Keratinocyte (primary cell): Measurements from ENCODE around the gene LCP2. TPM values are rescaled to one million over a fixed set of nuclear protein-coding genes. Genes with fewer than 3 reads are reported as not detected.

Experiments
- DNase-seq: peaks from one replicate; pipeline ENCODE4 v3.0.0-alpha.2; 2011; ENCODE audit warnings: low read depth, missing footprints, low spot score
- FAIRE-seq: peaks from 2 replicates; lab custom pipeline; 2011; peaks lifted over from hg19 to GRCh38; lab: Jason Lieb, UNC
- H2AFZ ChIP-seq: 2 replicates; pipeline ENCODE4 v1.6.0; 2012; ENCODE audit warnings: low read length, control low read depth, inconsistent platforms; ENCODE audit not compliant: control insufficient read depth
- H3K27ac ChIP-seq: 2 replicates; pipeline ENCODE4 v1.5.1; 2011; ENCODE audit warnings: low read length; ENCODE audit not compliant: control insufficient read depth, insufficient read depth
- H3K27me3 ChIP-seq: 3 replicates; pipeline ENCODE4 v1.6.0; 2011; ENCODE audit warnings: low read length; ENCODE audit not compliant: control insufficient read depth, insufficient read depth; ENCODE audit errors: extremely low read depth
- H3K36me3 ChIP-seq, 2 experiments: 2 replicates in 1 of 2; 3 replicates in 1 of 2; pipeline ENCODE4 v1.5.1; 2011; ENCODE audit warnings: low read length in 2 of 2, mild to moderate bottlenecking in 1 of 2; ENCODE audit not compliant: control insufficient read depth in 2 of 2, insufficient read depth in 2 of 2; ENCODE audit errors: extremely low read depth in 1 of 2
- H3K4me1 ChIP-seq: 3 replicates; pipeline ENCODE4 v1.5.1; 2011; ENCODE audit warnings: low read length; ENCODE audit not compliant: control insufficient read depth, insufficient read depth; ENCODE audit errors: extremely low read depth
- H3K4me2 ChIP-seq: 3 replicates; pipeline ENCODE4 v1.6.0; 2011; ENCODE audit warnings: low read depth, low read length; ENCODE audit not compliant: control insufficient read depth, insufficient read depth; ENCODE audit errors: extremely low read depth
- H3K4me3 ChIP-seq, 3 experiments: fragments of 200-600 bp in 1 of 3; sonication (generic) in 1 of 3; 2 replicates in 2 of 3; 3 replicates in 1 of 3; pipeline ENCODE4 v1.5.1; 2011 to 2016; ENCODE audit warnings: low read length in 3 of 3, mild to moderate bottlenecking in 3 of 3, control low read depth in 2 of 3, inconsistent platforms in 1 of 3, low read depth in 1 of 3, mixed read lengths in 1 of 3, mixed run types in 1 of 3, moderate library complexity in 1 of 3; ENCODE audit not compliant: control insufficient read depth in 2 of 3, insufficient read depth in 2 of 3; ENCODE audit errors: extremely low read depth in 1 of 3
- H3K79me2 ChIP-seq: 2 replicates; pipeline ENCODE4 v1.6.0; 2012; ENCODE audit warnings: low read length; ENCODE audit not compliant: control insufficient read depth, insufficient read depth
- H3K9ac ChIP-seq: 3 replicates; pipeline ENCODE4 v1.6.0; 2011; ENCODE audit warnings: low read length; ENCODE audit not compliant: control insufficient read depth, insufficient read depth; ENCODE audit errors: extremely low read depth
- H3K9me1 ChIP-seq: 3 replicates; pipeline ENCODE4 v1.6.0; 2011; ENCODE audit warnings: low read length; ENCODE audit not compliant: control insufficient read depth, insufficient read depth; ENCODE audit errors: extremely low read depth
- H3K9me3 ChIP-seq: 2 replicates; pipeline ENCODE4 v1.5.1; 2012; ENCODE audit warnings: low read depth, low read length; ENCODE audit not compliant: control insufficient read depth
- H4K20me1 ChIP-seq: 3 replicates; pipeline ENCODE4 v1.6.0; 2011; ENCODE audit warnings: low read length; ENCODE audit not compliant: control insufficient read depth, insufficient read depth; ENCODE audit errors: extremely low read depth
- CTCF ChIP-seq, 3 experiments: IDR thresholded peaks in 1 of 3; conservative IDR thresholded peaks in 1 of 3; optimal IDR thresholded peaks in 1 of 3; 2 replicates in 2 of 3; 3 replicates in 1 of 3; pipeline versions ENCODE3 to v1.5.1; 2011; ENCODE audit warnings: low read length in 3 of 3, mild to moderate bottlenecking in 3 of 3, moderate library complexity in 2 of 3, control low read depth in 1 of 3, inconsistent platforms in 1 of 3; ENCODE audit not compliant: insufficient read depth in 2 of 3; ENCODE audit errors: extremely low read depth in 1 of 3
- EZH2 ChIP-seq: IDR thresholded peaks from one replicate; pipeline ENCODE4 v1.6.1; 2012; ENCODE audit warnings: inconsistent platforms, mild to moderate bottlenecking, low read length, moderate library complexity
- dilution Hi-C: fragments of 300-500 bp; cut with MboI; formaldehyde crosslinking; loops from one replicate; pipeline ENCODE4 v1.7.0; 2020; ENCODE audit warnings: low sequenced_read_pairs; ENCODE audit not compliant: extremely low pct_ligation_motif_present
- polyA plus RNA-seq, 5 experiments: library from polyadenylated mRNA; depleted of rRNA in 3 of 5; stranded (reverse) in 3 of 5; stranded (forward) in 1 of 5; unstranded in 1 of 5; fragments of >200 nt; gene quantifications; 1 replicate in 1 of 5; 2 replicates in 3 of 5; 3 replicates in 1 of 5; pipeline versions ENCODE4 v1.2.1 to v1.2.3, GENCODE V29; 2011 to 2012; ENCODE audit warnings: missing spikeins in 2 of 5, low read depth in 1 of 5, low replicate concordance in 1 of 5

LCP2 gene
- polyA plus RNA-seq, 1 donor (not counting 4 experiments of a cell fraction or from before 2014, with no cell fraction given) = not detected

GRCh38 chr5:170261528-170262043, 36.0 kb downstream of the LCP2 start:
- H3K27ac ChIP-seq = no peak overlapping the region
- no peaks in the 10 kb centered on the region for H3K79me2 ChIP-seq
- H3K9me1 ChIP-seq = no peaks in the 10 kb centered on the region
- no peak overlapping the region for H3K9ac ChIP-seq
- peaks cover 6% of the 10 kb centered on the region for H3K27me3 ChIP-seq
- H3K4me2 ChIP-seq = no peak overlapping the region
- FAIRE-seq (no peak), DNase-seq (no peak)
- no peaks in the 10 kb centered on the region for H3K36me3 ChIP-seq
- H3K4me1 ChIP-seq = no peaks in the 10 kb centered on the region
- no peak overlapping the region for H2AFZ ChIP-seq
- TF ChIP-seq CTCF (optimal IDR thresholded peaks at IDR 0.05 in 1 of 3, IDR thresholded peaks at IDR 0.05 in 1 of 3, conservative IDR thresholded peaks at IDR 0.05 in 1 of 3; ENCODE audit: extremely low read depth in 1 of 3, insufficient read depth in 2 of 3, low read length in 3 of 3) (no peak), EZH2 (no peak)
- H4K20me1 ChIP-seq = no peaks in the 10 kb centered on the region
- no peaks in the 10 kb centered on the region for H3K9me3 ChIP-seq
- H3K4me3 ChIP-seq = no peak overlapping the region
- dilution Hi-C loops = no loop called here

DNA sequence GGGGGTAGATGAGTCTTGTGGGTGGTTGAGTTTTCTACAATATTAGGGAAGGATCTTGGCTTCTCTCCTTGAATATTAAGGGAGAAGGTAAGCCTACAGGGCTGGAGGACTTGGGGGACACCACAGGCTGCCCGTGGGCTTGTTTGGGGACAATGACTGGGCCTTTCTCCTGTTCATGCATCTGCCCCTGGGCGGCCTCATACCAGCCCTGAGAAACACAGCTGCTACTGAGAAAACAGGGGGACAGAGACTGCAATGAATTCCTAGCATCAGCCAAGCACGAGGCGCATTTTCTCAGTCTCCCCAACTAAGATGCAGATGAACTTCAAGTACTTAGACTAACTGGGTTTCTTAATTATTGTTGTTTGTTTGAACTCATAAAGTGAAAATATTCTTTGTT, 40.2 kb downstream of the LCP2 start:
- Histone ChIP-seq H3K4me3 (no peak overlapping the region), H3K9ac (no peak overlapping the region), H3K27me3 (no peaks in the 10 kb centered on the region), H3K36me3 (no peaks in the 10 kb centered on the region), H3K9me3 (no peaks in the 10 kb centered on the region), H3K79me2 (no peaks in the 10 kb centered on the region), H3K9me1 (no peaks in the 10 kb centered on the region), H2AFZ (no peak overlapping the region), H4K20me1 (no peaks in the 10 kb centered on the region), H3K4me1 (no peaks in the 10 kb centered on the region), H3K4me2 (no peak overlapping the region), H3K27ac (no peak overlapping the region)
- TF ChIP-seq CTCF (optimal IDR thresholded peaks at IDR 0.05 in 1 of 3, IDR thresholded peaks at IDR 0.05 in 1 of 3, conservative IDR thresholded peaks at IDR 0.05 in 1 of 3; ENCODE audit: extremely low read depth in 1 of 3, insufficient read depth in 2 of 3, low read length in 3 of 3) (no peak), EZH2 (no peak)
- DNase-seq (no peak), FAIRE-seq (no peak)
- dilution Hi-C loops = no loop called here
